Ascending aorta (tissue), 2 donors: Measurements from ENCODE around the gene RAB40B. TPM values are rescaled to one million over a fixed set of nuclear protein-coding genes. Genes with fewer than 3 reads are reported as not detected.

Experiments used
- DNase-seq, 2 donors: peaks; one replicate each; pipeline ENCODE4 v3.0.0-alpha.2; 2019; ENCODE audit warnings: low spot score in 2 of 2
- H3K27ac ChIP-seq, 2 donors: fragments of 200-600 bp; sonication (generic); one replicate each; pipeline ENCODE4 v1.5.1; 2016 to 2017; ENCODE audit warnings: mild to moderate bottlenecking in 1 of 2
- H3K27me3 ChIP-seq: fragments of 200-600 bp; sonication (generic); one replicate; pipeline ENCODE4 v1.5.1; 2017
- H3K36me3 ChIP-seq, 2 donors: fragments of 200-600 bp; sonication (generic); one replicate each; pipeline ENCODE4 v1.5.1; 2016
- H3K4me1 ChIP-seq, 2 donors: fragments of 200-600 bp; sonication (generic); one replicate each; pipeline ENCODE4 v1.5.1; 2016 to 2017; ENCODE audit warnings: mild to moderate bottlenecking in 1 of 2
- H3K4me3 ChIP-seq, 2 donors: fragments of 200-600 bp; sonication (generic); one replicate each; pipeline ENCODE4 v1.5.1; 2016 to 2017; ENCODE audit warnings: mild to moderate bottlenecking in 1 of 2
- H3K9me3 ChIP-seq, 2 donors: fragments of 200-600 bp; sonication (generic); one replicate each; pipeline ENCODE4 v1.5.1; 2016
- CTCF ChIP-seq, 3 experiments: fragments of 200-600 bp in 2 of 3; fragments of 450-650 bp in 1 of 3; sonication (generic) in 2 of 3; IDR thresholded peaks; one replicate each; pipeline ENCODE4 v1.5.1; 2016 to 2019; ENCODE audit warnings: antibody characterized with exemption in 3 of 3, mild to moderate bottlenecking in 1 of 3, moderate library complexity in 1 of 3
- intact Hi-C: fragments of 100-400 bp; cut with DNase I; formaldehyde crosslinking; loops from one replicate; pipeline ENCODE4 v1.15.1; 2023
- total RNA-seq: library from RNA; depleted of rRNA; stranded (reverse); fragments of >200 nt; gene quantifications from one replicate; pipeline ENCODE4 v1.1.0, GENCODE V29; 2016

Gene RAB40B
- total RNA-seq, 1 donor from 2014 or later, result 9.4 TPM

DNA sequence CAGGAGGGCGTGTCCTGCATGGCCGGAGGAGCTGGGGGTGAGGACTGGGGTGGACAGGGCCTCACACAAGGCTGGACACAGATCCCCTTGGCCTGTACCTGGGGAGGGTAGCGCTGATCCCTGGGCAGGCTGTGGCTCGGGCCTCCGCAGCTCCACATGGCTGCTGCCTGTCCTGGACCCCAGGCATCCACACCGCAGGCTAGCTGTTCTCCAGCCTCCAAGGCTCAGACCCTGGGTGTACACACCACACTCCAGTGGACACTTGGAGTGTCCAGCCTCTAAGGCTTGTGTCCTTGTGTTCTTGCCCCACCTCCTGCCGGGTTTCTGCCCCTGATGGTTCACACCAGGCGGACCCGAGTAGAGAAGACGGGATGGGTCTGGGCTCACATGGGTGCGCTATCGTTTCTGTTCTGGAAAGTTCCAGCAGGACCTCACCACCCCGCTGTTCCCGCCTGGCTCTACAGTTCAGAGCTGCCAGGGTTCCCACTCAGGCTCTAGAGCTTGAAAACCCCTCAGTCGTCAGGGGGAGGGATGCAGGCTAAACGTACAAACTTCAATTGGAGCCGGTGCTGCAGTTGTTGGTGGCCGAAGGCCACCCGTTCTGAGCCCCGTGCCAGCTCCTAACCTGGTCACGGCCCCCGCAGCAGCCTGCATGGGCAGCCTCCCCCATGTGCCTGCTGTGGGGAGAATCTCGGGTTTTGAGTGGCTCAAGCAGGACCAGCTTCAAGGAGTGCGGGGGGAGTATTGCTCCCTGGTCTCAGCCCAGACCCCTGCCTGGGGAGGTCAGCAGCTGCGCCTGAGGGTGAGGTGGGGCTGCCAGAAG, 11.4 kb upstream of the RAB40B start:
- H3K27ac ChIP-seq, result no peak overlapping the region
- no peak for TF ChIP-seq CTCF (IDR thresholded peaks at IDR 0.05)
- H3K4me1 ChIP-seq, result no peaks in the 10 kb centered on the region
- H3K27me3 ChIP-seq, result no peaks in the 10 kb centered on the region
- no peaks in the 10 kb centered on the region for H3K36me3 ChIP-seq
- intact Hi-C loops, result no loop called here
- no peaks in the 10 kb centered on the region for H3K9me3 ChIP-seq
- no peak for DNase-seq
- H3K4me3 ChIP-seq, result no peak overlapping the region

DNA sequence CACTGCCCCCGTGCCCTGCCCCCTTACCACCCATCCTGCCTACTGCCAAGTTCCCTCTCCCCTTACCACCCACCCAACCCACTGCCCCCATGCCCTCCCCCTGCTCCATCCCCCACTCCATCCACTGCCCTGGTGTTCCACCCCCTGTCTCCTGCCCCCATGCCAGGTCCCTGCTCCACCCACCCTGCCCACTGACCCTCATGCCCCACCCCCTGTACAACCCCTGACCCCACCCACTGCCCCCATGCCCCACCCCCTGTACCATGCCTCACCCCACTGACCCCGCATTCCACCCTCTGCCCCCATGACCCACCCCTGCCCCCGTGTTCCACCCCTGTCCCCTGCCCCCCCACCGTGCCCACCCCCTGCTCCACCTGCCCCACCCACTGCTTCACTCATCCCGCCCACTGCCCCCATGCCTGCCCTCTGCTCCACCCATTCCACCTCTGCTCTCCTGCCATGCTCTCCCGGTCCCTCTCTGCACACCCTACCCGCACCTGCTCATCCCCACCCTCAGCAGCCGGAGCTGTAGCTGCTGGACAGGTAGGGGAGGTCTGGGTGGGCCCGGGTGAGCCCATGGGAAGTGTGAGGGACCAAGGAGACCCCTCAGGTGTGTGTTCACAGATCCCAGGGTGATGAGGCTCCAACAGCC, 10.7 kb upstream of the RAB40B start:
- no peaks in the 10 kb centered on the region for H3K36me3 ChIP-seq
- no peaks in the 10 kb centered on the region for H3K9me3 ChIP-seq
- no peak for TF ChIP-seq CTCF (IDR thresholded peaks at IDR 0.05)
- H3K4me1 ChIP-seq, result no peaks in the 10 kb centered on the region
- no peak overlapping the region for H3K27ac ChIP-seq
- DNase-seq, result no peak
- no peaks in the 10 kb centered on the region for H3K27me3 ChIP-seq
- no peak overlapping the region for H3K4me3 ChIP-seq
- intact Hi-C loops, result no loop called here

DNA sequence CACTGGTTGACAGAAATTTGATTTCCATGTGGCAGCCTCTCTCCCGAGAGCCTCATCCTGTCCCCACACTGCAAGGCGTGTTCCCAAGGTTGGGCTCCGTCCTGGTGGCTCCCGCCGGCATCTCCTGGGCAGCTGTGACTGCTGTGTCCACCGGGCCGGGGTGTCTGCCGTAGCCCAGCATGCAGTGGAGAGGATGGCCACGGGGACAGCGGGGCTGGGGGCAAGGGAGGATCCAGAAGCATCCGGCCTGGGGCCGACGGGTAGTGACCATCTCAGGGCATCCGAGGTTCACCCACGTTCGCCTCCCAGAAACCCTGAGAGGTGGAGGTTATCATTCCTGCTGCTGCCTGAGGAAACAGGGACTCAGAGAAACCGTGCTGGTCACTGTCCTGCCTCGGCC, 7.3 kb upstream of the RAB40B start:
- intact Hi-C loops, result no loop called here
- no peak for DNase-seq
- TF ChIP-seq CTCF (IDR thresholded peaks at IDR 0.05), result no peak

GRCh38 chr17:82704886-82705285, 6.4 kb upstream of the RAB40B start:
- Histone ChIP-seq H3K4me3 (no peak overlapping the region), H3K27me3 (no peaks in the 10 kb centered on the region), H3K9me3 (no peaks in the 10 kb centered on the region), H3K4me1 (no peaks in the 10 kb centered on the region), H3K27ac (no peak overlapping the region), H3K36me3 (no peaks in the 10 kb centered on the region)
- intact Hi-C loops, result no loop called here
- TF ChIP-seq CTCF (IDR thresholded peaks at IDR 0.05), result no peak
- no peak for DNase-seq

More for the DNA sequence above, 7.3 kb upstream of the RAB40B start:
- H3K27me3 ChIP-seq, result no peaks in the 10 kb centered on the region
- no peaks in the 10 kb centered on the region for H3K36me3 ChIP-seq
- no peak overlapping the region for H3K4me3 ChIP-seq
- no peaks in the 10 kb centered on the region for H3K9me3 ChIP-seq
- H3K4me1 ChIP-seq, result no peaks in the 10 kb centered on the region
- H3K27ac ChIP-seq, result no peak overlapping the region

- Histone ChIP-seq H3K27me3 (no peaks in the 10 kb centered on the region), H3K27ac (no peak overlapping the region), H3K4me1 (peaks cover 0 to 1% of the 10 kb centered on the region in 2 donors), H3K4me3 (no peak overlapping the region), H3K9me3 (no peaks in the 10 kb centered on the region), H3K36me3 (no peaks in the 10 kb centered on the region)
- no peak for DNase-seq
- intact Hi-C loops, result no loop called here
- no peak for TF ChIP-seq CTCF (IDR thresholded peaks at IDR 0.05)
Observed at GRCh38 chr17:82703935-82704865, 5.7 kb upstream of the RAB40B start.
